Measurements from ENCODE around the gene AICDA. TPM values are rescaled to one million over a fixed set of nuclear protein-coding genes. Genes with fewer than 3 reads are reported as not detected.
A peak's percentile ranks its signal among the peaks of the same experiment; 100 is the strongest.
"Not testable (repeated sequence)": the region's sequence is repeated elsewhere in the genome, so short reads cannot be mapped to it uniquely, and the experiment has no call there.

AICDA gene
- total RNA-seq (ENCODE audit: insufficient read depth, low replicate concordance) = 0.96 TPM

DNA sequence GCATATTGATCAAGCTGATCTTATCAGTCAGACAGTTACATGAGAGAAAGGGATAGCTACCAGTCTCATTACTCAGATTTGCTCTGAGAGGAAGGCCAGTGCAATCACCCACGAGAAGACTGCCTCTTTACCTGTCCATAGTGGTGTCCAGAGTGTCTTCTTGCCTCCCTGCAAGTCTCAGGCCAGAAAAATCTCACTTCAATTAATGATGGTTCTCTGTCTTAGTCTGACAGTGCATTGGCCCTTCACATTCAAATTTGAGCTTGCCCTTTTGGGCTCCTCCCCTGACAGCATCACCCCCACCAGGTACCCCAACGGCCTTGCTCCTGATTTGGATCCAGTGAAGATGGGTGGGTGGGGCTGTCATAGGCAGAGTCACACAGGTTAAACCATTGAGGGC lies at the start of gene AICDA:
Gene AICDA (minus strand): TSS at position 231 of the 400 bp plus-strand sequence. CDS start 92 bp downstream, at position 139.
- no peak for DNase-seq (ENCODE audit: low spot score)

DNA sequence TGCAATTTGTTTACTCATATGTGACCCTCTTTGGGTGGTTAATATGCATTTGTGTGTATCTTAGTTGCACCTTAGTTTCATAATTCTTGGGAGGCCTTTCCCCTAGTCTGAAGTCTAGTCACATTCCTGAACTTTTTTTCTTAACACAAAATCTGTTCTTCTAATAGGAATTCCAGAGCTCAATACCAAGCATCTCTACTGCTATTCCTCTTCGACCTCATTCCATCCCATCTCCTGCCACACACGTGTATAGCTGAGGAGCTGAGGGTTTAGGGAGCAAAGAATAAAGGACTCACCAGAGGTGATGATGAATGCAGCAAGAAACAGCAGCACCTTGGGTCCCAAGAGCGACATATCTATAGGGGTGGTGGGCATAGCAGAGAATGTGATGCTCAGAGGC lies 49.1 kb upstream of the AICDA start:
- no peak for DNase-seq (ENCODE audit: low spot score)

DNA sequence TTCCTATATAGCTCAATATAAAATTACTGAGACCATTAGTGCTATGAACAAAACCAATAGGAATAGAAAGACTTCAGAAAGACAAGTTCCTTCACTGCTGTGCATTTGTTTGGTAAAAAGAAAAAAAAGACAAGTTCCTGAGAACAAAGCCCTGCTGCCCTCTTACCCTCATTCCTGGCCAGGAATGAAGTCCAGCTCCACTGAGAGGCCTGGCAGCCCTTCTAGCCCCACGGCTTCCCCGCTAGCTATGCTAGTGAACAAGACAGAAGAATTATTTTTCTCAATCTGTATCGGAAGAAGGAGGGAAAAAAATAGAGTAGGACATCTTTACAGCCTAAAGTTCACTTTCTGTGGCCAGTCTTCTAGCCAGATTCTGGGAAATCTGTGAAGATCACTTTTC lies 48.4 kb upstream of the AICDA start:
- no peak for DNase-seq (ENCODE audit: low spot score)

DNA sequence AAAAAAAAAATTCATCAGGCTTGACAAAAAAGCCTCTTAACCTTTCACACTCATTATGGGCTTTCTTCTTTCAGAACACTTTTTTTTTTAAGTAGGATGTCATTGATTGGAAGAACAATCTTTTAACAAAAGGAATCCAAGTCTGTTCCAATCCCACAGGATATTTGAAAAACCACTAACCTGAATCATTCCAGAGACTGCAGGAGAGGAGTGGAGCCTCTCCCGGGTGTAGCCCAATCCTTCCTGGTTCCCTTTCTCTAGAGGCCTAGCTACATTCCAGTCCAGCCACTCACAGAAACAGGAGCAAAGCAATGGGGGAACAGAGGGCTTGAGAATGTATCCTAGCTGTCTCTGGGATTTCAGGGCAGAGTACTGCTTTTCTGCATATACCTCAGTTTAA lies 45.7 kb upstream of the AICDA start:
- peak; percentile 21 for DNase-seq (ENCODE audit: low spot score)

DNA sequence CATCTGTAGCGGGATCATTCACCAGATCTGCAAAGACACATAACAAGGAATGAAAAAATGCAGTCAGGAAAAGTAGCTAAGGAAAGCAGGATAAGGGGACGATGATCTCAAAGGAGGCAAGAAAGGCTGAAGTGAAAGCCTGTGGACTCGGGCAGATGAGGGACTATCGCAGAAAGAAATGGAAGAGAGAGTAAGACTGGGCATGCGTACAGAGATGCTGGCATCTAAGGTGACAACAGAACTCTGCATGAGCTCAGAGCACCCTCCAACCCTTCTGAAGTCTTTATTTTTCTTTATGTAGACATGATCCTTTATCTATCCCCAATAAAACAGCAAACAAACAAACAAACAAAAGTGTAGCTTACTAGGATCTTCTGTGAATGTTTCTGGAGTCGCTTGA lies 42.8 kb upstream of the AICDA start:
- no peak for DNase-seq (ENCODE audit: low spot score)

DNA sequence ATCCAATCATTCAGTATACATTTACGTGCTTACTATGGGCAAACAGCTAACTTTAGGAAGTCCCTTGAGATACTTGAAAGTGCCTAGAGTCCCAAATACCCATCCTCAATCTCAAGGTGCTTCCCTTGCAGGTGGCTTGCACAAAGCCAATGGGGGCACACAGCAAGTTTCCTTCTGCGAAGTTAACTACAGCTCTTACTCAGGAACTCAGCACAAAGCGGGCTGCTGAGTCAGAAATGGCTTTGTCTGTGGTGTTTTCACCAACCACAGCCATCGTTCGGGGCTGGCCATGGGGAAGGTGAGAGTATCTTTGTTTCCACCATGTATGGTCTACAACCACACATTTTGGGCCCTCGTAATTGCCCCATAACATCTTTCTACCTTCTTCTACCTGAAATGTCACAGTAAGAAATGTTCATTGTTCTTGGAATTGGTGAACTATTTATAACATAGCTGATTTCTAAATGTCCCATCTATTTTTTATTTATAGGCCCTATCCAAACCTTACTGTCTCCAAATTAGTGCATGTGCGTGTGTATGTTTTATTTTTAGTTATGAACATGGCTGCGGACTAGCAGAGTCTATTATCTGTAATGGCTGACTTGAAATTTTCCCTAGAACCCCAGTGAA lies 36.0 kb upstream of the AICDA start:
- DNase-seq (ENCODE audit: low spot score) = no peak

DNA sequence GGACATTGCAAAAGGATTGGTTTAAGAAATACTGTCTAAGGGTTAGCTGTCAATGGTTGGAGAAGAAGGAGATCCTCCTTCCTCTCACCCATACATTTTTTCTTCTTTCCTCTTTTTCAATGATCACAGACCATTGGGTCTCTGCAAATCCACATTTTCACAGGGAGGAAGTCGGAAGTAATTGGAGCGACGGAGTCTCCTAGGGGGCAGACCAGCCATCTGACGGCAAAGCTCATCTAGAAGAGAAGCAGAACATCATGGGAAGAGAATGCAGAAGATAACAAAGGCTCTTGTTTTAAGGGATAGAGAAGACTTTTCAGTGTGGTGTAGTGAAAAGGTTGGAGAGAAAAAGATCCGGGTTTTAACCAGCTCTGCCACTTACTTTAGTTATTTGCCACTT lies 35.3 kb upstream of the AICDA start:
- DNase-seq (ENCODE audit: low spot score) = no peak

DNA sequence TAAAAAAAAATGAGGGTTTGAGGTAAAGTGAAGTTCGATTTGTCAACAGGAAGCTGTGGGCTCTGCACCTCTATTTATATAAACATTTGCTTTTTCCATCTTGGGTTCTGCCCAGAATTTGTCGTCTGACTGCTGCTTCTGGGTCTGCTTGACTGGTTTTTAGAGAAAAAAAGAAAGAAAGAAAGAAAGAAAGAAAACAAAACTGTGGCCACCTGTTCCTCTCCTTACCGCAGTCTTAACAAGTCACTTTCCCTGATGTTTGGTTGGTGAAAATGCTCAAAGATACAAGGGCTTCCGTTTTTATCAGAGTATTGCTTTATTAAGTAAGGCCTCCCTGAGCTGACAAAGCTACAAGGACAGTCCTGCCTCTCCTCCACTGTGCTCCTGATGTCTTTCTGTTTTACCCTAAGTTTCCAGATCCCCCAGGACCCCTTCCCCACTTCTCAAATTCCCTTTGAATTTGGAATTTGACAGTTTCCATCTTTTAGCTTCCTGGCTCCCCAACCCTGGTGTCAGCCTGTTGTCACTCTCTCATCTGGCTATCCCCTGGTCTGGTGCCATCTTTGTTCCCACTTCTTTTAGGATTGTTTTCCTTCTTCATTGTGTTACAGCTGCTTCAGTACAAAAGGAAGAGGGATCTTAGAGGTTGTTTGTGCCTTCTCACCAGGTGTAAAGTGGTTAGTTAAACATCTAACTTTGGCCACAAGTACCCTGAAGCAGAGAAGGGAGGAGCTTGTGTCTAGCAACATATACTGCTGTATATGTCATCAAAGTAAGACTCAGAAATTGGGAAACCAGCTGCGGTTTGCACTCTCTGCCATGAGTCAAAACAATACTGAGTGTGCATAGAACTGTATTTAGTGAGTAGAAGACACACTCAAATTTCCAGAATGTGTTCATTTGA lies 31.9 kb upstream of the AICDA start:
- DNase-seq (ENCODE audit: low spot score) = no peak

DNA sequence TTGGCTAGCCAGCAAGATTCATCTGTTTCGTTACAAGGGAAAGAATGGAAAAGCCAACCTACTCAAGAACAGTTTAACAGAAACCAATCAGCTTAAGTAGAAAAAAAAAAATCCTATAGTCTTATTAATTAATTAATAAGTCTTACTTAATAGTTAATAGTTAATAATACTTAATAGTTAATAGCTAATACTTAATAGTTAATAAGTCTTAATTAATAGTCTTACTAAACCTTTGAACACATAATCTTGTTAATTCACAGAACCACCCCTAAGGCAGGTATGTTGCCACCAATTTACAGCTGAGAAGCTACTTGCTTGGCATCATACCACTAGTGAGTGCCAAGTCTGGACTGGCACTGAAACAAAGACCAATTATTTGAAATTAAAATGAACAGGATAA lies 30.1 kb upstream of the AICDA start:
- DNase-seq (ENCODE audit: low spot score) = no peak

DNA sequence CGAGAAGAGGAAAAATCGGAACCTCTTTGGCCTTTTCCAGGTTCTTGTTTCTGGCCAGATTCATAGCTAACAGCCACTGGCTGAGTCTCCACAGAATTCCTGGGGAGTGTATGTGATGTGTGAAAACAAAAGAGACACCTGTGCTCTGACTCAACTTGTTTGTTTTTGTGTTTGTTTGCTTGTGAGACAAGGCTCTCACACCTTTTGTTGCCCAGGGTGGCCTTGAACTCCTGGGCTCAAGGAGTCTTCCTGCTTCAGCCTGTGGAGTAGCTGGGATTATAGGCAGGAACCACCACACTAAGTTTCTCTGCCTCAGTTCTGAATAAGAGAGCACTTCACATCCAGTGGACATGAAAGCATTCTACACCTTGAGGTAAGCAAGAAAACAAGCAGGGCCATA lies 27.3 kb upstream of the AICDA start:
- no peak for DNase-seq (ENCODE audit: low spot score)

DNA sequence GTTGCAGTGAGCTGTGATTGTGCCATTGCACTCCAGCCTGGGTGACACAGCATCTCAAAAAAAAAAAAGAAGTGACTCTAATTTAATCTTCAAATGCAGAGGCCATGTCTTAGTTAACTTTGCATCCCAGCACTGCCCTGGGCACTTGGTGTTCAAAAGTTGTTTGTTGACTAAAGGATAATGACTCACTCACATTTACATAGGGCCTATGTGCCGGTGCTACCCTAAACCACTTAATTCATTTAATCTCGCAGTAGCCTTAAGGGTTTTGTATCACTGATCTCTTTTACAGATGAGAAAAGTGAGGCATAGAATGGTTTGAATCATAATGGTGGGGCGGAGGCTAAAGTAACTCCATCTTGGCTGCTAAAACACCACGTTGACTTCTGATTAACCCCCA lies 26.3 kb upstream of the AICDA start:
- no peak for DNase-seq (ENCODE audit: low spot score)

DNA sequence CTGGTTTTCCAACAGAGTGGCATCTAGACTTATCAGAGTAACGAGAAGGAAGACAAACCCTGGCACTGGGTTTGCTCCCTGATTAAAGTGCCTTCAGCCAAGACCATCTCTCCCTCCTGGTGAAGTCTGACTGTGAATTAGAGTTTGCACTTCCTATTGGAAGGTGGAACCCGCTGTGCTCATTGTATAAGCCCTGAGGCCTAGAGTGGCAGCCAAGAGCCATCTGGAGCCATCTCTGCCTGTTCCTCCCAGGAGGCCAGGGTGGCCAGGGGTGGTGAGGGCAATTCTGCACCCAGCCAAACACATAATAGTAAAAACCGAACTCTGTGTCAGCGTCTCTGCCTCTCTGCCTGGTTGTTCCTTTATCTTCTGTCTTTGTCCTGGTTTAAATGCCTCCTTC lies 25.0 kb upstream of the AICDA start:
- DNase-seq (ENCODE audit: low spot score) = no peak

DNA sequence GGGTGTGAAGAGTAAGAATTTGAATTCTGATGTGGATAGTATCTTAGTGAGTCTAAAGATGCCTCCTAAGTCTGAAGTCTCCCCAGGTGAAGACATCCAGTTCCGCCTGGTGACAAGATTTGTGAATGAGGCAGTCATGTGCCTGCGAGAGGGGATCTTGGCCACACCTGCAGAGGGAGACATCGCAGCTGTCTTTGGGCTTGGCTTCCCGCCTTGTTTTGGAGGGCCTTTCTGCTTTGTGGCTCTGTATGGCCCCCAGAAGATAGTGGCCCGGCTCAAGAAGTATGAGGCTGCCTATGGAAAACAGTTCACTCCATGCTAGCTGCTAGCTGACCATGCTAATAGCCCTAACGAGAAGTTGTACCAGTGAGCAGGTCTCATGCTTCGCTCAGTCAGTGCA lies 24.6 kb upstream of the AICDA start:
- DNase-seq (ENCODE audit: low spot score) = no peak

DNA sequence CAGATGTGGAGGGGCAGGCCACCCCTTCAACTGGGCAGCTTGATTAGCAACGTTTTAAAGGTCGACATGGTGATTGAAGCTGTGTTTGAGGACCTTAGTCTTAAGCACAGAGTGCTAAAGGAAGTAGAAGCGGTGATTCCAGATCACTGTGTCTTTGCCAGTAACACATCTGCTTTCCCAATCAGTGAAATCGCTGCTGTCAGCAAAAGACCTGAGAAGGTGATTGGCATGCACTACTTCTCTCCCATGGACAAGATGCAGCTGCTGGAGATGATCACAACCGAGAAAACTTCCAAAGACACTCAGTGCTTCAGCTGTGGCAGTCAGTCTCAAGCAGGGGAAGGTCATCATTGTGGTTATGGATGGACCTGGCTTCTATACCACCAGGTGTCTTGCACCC lies 23.9 kb upstream of the AICDA start:
- no peak for DNase-seq (ENCODE audit: low spot score)

DNA sequence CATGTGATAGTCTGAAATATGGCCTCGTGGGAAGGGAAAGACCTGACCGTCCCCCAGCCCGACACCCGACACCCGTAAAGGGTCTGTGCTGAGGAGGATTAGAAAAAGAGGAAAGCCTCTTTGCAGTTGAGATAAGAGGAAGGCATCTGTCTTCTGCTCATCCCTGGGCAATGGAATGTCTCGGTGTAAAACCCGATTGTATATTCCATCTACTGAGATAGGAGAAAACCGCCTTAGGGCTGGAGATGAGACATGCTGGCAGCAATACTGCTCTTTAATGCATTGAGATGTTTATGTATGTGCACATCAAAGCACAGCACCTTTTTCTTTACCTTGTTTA lies 23.3 kb upstream of the AICDA start:
- not testable (repeated sequence) for DNase-seq (ENCODE audit: low spot score)

DNA sequence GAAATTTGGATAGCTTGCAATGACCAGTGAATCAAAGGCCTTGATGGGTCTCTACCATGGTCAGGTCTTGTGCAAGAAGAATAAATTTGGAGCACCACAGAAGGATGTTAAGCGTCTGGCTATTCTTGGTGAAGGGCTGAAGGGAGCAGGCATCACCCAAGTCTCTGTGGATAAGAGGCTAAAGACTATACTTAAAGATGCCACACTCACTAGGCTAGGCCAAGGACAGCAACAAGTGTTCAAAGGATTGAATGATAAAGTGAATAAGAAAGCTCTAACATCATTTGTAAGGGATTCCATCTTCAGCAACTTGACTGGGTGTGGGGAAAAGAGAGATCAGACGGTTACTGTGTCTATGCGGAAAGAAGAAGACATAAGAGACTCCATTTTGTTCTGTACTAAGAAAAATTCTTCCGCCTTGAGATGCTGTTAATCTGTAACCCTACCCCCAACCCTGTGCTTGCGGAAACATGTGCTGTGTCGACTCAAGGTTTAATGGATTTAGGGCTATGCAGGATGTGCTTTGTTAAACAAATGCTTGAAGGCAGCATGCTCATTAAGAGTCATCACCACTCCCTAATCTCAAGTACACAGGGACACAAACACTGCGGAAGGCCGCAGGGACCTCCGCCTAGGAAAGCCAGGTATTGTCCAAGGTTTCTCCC lies 22.8 kb upstream of the AICDA start:
- DNase-seq (ENCODE audit: low spot score) = not testable (repeated sequence)

DNA sequence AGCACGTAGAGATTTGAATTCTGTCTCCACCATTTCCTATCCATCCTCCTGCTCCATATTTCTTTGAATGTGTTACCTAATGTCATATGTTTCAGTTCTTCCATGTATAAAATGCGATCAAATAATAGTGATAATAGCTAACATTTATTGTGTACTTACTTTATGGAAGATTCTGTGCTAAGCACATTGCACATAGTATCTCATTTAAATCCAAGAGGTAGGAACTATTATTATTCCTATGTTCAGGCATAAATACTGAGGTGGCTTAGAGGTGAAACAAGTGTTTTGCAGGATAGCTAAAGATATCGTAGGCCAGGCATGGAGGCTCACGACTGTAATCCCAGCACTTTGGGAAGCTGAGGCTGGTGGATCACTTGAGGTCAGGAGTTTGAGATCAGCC lies 17.5 kb upstream of the AICDA start:
- DNase-seq (ENCODE audit: low spot score) = no peak

DNA sequence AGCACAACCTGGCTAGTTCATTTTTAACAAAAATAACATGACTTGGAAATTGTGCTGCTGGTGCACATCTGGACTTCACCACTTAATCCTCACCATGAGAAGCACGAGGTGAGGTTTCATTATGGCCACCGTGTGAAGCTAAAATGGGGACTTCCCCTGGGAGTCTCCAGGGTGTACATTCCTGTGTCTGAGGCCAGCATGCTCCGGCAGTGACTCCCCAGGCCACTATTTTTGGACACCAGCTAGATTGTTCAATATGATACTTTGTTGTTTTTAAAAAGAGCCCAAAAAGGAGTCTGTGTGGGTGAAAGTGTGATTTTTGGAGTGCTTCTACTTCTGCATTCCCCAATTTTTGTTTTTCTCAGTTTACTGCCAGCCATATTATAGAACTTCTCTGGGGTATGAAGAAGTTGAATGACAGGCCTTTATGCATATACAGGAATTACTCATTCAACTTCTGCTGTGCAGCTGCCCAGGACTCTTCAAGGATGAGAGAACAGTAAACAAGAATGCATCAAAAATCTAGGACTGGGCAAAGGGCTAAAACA lies 16.9 kb upstream of the AICDA start:
- DNase-seq (ENCODE audit: low spot score) = peak; percentile 15

DNA sequence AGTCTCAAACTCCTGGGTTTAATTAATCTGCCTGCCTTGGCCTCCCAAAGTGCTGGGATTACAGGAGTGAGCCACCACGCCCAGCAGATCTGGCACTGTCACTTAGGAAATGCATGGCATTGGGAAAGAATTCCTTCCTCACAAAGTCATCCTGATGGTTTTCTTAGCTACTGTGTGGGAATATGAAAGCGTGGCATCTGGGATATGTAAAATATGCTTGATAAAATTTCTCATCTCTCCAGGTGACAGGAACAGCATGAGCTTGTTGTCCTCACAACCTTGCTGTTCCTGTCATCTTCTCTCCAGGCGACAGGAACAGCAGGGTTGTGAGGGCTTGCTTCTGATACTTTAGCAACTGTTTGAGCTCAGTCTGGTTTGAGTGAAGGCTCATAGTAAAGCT lies 16.1 kb upstream of the AICDA start:
- no peak for DNase-seq (ENCODE audit: low spot score)

DNA sequence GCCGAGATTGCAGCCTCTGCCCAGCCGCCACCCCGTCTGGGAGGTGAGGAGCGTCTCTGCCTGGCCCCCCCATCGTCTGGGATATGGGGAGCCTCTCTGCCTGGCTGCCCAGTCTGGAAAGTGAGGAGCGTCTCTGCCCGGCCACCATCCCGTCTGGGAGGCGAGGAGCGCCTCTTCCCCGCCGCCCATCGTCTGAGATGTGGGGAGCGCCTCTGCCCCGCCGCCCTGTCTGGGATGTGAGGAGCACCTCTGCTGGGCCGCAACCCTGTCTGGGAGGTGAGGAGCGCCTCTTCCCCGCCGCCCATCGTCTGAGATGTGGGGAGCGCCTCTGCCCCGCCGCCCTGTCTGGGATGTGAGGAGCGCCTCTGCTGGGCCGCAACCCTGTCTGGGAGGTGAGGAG lies 12.1 kb upstream of the AICDA start:
- DNase-seq (ENCODE audit: low spot score) = not testable (repeated sequence)

DNA sequence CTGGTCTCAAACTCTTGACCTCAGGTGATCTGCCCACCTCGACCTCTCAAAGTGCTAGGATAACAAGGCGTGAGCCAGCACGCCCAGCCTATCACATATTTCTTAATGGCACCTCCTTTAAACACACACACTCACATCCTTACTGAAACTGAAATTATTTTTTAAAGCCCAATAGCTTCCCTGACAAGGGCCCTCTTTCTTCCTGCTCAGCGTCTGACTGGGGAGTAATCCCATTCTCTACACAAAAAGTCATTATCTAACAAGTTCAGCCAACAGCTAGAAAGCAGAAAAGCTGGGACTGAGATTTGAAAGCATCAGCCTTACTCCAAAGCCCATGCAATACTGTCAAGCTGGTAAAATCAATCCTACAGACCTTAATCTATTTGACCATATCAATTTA lies 10.0 kb upstream of the AICDA start:
- DNase-seq (ENCODE audit: low spot score) = no peak

DNA sequence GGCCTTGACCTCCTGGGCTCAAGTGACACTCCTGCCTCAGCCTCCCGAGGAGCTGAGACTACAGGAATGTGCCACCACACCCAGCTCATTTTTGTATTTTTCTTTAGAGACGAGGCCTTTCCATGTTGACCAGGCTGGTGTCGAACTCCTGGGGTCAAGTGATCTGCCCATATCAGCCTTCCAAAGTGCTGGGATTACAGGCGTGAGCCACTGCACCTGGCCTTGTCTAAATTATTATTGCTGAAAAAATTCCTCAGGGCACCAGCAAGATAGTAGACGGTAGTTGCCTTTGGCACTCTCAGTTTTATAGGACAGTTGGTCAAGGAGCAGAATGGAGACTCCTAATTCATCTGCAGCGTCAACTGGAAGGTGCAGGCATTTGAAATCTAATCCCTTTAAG lies 2.5 kb upstream of the AICDA start:
- DNase-seq (ENCODE audit: low spot score) = no peak
